Activated CD4-positive, alpha-beta T cell treated with anti-CD3 and anti-CD28 coated beads, Interleukin-2, amount 50 U/mL, for 16 hours (primary cell): Measurements from ENCODE around the gene C10orf95.

Experiments used
- DNase-seq: peaks from one replicate; pipeline ENCODE4 v3.0.0-alpha.2; 2020

Gene C10orf95

DNA sequence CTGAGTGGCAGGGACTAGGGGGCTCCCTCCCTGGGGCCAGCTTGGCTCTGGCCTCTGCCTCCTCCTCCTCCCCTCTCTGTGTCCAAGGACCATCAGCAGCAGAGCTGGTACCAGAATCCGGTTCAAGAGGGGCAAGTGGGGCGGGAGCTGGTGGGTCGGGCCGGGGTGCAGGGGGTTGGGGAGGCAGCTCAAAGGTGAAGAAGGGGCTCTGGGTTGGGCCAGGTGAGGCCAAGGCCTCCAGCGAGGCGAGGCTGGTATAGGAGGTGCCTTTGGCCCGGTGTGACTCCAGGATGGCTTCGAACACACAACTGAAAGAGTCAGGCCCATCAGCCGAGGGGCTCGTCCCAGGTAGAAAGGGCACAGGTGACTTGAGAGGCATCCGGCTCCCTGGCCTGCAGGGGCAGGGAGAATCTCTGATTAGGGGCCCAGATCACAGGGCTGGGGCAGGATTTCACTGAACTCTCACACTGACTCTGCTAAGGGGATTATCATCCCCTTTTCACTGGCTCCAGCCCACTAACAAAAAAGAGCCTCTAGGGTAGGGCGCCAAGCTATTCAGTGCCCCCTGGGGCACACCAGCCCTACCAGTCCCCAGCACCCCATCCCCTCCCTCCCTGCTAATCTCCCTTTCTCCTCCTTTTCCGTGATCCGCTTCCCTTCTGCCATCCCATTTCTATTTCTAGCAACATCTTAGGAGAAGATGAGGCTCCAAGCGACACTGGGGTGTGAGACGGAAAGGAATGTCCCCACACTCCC, 37.4 kb downstream of the C10orf95 start:
- DNase-seq = no peak

DNA sequence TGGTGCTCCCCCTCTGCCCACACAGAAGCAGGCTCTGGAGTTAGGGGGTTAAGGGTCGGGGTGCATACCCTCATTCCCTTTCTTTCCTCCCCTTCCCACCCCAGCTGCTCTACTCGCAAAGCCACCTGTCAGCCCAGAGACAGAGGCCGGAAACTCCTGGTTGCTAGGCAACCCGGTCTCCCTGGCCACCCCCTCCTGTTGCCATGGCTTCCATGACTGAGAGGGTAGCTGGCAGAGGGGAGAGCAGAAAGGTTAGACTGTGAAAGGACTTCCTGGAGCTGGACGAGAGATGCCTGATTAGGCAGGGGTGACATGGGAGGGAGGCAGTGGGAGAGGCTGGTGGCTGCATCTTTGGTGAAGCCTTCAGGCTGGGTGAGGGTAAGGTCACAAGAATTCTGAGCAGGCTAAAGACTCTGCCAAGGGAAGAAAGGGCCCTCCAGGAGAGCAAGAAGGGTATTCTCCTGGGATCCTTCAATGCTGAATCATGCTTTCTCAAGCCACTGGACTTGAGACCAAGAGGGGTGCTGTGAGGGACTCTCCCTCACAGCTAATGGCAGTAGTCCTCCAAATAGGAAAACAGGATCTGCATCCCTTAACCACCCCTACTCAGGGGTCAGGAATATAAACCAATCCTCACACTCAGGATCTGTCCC, 38.2 kb downstream of the C10orf95 start:
- DNase-seq = no peak

DNA sequence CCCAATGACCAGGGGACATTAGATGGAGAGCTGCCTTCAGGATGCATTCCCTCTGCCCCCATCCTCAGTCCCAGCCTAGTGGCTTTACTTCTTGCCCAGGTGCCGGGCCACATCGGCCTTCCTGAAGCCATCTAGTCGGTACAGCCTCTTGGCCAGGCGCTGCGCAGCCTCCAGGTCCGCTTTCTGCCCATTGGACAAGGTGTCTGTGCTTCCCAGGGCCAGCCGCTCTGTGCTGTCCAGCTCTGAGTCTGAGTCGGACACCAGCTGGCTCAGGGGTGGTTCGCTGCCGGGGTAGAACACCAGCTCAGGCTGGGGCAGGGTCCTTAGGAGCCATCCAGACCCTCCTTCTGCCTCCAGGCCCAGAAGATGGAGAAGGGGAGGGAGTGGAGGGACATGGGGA, 39.0 kb downstream of the C10orf95 start:
- DNase-seq = no peak

GRCh38 chr10:102411341-102412255, 39.7 kb downstream of the C10orf95 start:
- DNase-seq = no peak

- peak; percentile 43 for DNase-seq
These were observed 40.8 kb downstream of the C10orf95 start for GRCh38 chr10:102410429-102411073.

GRCh38 chr10:102409604-102410428, 41.5 kb downstream of the C10orf95 start:
- no peak for DNase-seq

GRCh38 chr10:102408728-102409603, 42.4 kb downstream of the C10orf95 start:
- peak; percentile 50 for DNase-seq

DNA sequence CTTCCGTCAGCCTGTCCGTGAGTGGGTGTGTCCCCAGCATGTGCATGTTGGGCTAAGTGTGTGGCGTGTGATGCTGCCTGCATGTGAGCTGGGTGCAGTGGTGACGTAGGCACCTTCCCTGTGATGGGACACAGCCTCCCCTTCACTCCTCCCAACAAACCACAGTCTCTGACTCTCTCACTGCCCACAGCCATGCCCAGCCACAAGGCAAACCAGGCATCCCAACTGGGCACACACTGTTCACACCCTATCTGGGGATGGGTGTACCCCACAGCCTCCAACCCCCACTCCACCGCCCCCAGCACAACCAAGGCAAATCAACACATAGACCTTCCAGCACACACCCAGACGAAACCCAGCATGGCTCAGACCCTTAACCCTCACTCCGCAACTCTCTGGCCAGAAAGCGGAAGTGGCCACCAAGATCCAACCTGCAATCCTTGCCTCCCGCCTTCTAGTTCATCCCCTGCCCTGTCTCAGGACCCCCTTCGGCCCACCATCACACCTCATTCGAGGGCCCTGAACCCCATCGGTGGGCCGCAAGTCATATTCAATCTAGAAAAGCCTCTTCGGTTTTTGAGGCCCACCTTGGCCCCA, 43.1 kb downstream of the C10orf95 start:
- no peak for DNase-seq

DNA sequence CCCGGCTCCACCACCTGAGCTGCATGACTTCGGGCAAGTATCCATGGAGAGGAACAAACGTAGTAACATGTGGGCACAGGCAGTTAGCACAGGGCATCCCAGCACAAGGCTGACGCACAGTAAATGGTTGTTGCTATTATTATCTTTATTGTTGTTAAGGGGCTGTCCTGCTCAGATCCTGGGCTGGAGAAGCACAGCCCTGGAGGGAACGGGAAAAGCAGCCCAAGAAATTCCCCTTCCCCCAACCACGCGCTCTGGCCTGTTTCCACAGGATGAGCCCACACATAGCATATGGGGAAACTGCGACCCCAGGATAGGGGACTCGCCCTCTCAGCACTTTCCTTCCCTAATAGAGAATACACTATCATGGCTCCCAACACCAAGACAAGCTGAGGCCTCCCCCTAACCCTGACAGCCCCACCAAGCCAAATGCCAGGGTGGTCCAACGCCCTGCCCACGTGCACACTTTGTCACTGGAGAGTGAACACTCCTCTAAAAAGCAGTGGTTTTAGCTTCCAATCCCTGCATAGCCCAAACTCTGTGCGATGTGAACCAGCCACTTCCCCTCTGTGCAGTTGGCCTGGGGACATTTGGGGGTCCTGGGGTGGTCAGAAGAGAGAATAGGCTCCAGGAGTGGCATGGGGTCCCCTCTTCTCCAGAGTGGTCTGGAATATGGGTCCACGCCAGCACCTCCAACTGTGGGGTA, 43.8 kb downstream of the C10orf95 start:
- DNase-seq = no peak

DNA sequence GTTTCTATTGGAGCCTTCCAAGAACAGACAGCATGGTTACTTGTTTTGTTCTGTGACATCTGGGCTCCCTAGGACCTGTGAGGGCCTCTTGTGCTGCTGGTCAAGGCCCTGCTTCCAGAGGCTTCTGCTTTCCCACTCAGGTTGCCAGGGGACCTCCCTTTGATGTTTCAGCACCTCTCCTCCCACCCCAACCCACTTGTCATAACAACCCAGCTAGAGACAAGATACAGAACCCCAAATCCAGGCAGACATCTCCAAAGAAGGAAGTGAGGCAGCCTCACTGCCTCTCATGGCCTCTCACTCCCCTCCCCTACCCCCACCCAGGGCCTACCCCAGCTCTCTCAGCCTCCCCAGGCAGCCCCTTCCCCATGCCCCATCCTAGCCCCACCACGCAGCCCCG, 44.5 kb downstream of the C10orf95 start:
- no peak for DNase-seq

DNA sequence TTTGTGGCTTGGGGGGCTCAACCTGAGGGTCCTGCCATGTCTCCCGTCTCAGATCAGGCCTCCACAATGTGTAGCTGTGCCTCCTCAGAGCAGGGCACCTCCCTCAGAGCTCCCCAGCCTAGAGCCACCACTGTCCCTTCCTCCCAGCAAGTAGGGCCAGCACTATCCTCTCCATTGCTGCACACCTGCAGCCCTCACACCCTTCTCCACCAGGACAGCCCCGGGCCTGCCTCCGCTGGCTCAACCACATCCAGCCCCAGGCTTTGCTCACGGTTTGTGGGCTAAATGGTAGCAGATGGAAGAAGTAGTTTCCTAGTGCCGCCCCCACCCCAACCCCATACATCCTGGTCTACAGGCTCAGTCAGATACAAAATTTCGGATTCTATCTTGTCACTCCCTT, 45.7 kb downstream of the C10orf95 start:
- DNase-seq = no peak

DNA sequence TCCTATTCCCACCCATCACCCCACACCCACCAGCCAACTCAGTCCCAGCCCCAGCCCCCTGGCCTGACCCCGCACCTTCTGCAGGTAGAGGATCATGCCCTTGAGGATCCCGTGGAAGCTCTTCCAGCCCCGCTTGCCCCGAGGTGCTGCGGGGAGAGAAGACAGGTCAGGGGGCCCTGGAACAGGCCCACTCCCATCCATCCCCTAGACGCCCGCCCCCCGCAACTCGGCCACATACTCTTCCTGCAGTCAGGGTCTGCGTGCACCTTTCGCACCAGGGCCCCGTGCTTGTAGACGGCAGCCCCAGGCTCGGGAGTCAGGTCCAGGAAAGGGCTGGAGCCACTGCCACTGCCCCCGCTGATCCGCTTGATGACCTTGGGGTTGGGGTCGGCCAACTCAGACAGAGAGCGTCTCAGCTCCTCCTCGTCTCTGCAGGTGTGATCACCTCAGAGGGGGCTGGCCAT, 46.2 kb downstream of the C10orf95 start:
- DNase-seq = no peak

DNA sequence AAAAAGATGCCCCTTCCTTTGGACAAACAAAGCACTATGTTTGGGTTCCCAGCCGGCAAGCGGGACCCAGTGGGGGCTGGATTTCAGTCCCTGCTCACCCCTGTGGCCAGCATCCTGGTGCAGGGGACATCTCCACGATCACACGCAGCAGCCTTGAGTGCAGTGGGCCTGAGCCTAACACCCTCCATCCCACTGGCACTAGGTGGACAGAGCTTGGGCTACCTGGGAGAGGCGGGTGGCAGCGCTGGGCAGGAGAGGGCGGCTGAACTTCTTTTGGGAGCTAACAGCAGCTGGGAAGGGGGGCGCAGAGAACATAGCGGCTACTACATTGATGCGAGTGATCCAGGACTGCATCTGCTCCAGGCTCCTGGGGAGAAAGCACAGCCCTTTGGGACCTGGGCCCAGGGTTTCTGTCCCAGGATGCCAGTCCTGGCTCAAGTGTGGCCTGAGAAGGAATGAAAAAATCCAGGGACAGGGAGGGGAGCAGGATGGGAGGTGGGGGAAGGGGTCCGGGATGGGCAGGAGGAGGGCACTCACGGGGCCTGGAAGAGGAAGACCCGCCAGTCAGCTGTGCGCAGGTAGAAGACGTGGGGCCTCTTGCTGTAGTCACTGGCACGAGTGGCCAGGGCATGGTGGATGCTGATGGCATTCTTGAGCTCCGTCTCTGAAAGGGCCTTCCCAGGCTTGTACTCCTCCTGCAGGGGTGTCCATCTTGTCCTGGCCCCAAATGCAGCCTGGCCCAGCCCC, 46.8 kb downstream of the C10orf95 start:
- DNase-seq = no peak

GRCh38 chr10:102403115-102403514, 48.2 kb downstream of the C10orf95 start:
- DNase-seq = no peak

DNA sequence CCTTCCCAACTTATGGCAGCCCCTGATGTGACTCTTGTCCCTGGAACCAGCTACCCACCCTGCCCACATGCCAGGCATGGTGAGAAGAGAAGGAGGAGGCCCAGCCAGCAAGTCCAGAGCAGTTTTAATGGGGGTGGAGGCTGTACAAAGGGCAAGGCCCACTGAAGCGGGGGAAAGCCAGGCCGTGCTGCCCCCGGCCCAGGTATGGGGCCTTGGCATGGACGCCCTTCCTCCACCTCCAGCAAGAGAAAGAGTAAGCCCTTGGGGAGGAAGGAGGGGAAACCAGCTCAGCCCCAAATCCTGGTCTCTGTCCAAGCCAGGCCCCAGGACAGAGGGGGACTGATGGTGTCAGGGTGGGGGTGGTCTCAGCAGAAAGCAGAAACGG, 48.8 kb downstream of the C10orf95 start:
- DNase-seq = no peak

GRCh38 chr10:102401735-102402511, 49.4 kb downstream of the C10orf95 start:
- DNase-seq = no peak

DNA sequence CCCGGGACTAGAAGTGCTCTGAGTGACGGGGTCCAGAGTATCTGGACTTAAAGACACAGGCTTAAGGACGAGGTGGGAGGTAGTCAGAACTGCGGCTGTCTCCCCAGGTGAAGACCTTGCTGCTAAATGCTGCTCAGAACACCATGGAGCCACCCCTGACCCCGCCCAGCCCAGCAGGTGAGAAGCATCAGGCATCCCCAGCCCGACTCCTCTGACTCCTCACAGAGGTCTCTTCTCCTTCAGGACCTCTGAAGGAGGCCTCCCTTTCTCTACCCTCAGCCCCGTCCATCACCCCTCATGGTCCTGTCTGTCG, 50.0 kb downstream of the C10orf95 start:
- no peak for DNase-seq

DNA sequence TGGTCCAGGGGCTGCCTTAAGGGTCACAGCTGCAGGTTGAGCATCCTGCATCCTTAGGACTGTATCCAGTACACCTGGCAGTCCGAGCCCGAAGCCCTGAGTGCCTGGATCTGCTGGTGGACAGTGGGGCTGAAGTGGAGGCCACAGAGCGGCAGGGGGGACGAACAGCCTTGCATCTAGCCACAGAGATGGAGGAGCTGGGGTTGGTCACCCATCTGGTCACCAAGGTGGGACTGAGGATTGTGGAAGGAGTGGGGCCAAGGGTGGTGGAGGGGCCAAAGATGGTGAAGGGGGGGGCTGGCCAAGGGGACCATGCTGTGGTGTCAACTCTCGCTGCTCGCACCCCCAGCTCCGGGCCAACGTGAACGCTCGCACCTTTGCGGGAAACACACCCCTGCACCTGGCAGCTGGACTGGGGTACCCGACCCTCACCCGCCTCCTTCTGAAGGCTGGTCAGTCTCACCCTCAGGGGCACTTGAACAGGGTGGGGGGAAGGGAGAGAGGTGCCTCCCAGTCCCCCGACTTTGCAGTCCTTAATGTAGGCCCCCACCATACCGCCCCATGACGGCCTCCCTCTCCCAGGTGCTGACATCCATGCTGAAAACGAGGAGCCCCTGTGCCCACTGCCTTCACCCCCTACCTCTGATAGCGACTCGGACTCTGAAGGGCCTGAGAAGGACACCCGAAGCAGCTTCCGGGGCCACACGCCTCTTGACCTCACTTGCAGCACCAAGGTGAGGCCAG, 50.6 kb downstream of the C10orf95 start:
- DNase-seq = no peak
